Measurements from ENCODE around the gene C1orf210.

DNA sequence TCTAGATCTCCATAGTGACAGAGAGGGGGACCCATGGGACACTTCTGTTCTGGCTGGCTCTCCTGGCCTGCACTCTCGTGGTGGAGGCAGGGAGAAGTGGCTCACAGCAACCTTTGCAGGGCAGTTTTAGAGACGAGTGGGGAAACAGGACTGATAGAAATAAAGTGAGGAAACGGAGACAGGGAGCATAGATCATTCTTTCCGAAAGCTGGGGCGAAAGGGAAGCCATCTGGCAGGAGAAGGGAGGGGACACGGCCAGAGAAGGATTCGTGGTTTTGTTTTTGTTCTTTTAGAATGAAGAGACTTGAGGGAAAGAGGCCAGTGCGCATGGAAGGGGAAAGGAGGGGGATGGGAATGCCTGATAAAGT is 18.9 kb upstream of the C1orf210 start:
- TF ChIP-seq CTCF (IDR thresholded peaks at IDR 0.05): no peak
- no peak for TF ChIP-seq POLR2AphosphoS5 (IDR thresholded peaks at IDR 0.05; ENCODE audit: insufficient read depth in 1 of 2, low read depth in 1 of 2)
